HG03354 (cell line): ENCODE results near the gene KCNK18.
"Not testable (repeated sequence)": the region's sequence is repeated elsewhere in the genome, so short reads cannot be mapped to it uniquely, and the experiment has no call there.

Source experiments
- ATAC-seq: cut with Tn5 transposase; IDR thresholded peaks from one replicate; pipeline ENCODE4 v1.9.1; 2021; ENCODE audit warnings: mild to moderate bottlenecking; ENCODE audit not compliant: unreplicated experiment, poor library complexity, severe bottlenecking

The KCNK18 gene

DNA sequence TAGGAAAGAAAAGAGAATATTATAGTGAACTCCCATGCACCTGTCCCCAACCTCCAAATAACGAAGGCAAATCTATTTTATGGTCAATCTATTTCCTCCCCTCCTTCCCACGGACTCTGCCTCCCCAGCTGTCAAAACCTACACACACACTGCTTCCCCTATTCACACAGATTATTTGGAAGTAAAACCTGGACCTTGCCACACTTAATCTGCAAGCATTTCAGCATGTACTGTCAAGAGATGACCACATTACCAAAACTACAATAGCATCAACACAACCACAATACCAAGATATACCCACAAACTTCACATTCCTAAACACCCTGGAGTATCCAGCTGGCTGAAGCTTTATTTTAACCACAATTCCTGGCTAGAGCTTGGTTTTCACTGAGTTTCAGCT is 27.8 kb upstream of the KCNK18 start:
- no peak for ATAC-seq

DNA sequence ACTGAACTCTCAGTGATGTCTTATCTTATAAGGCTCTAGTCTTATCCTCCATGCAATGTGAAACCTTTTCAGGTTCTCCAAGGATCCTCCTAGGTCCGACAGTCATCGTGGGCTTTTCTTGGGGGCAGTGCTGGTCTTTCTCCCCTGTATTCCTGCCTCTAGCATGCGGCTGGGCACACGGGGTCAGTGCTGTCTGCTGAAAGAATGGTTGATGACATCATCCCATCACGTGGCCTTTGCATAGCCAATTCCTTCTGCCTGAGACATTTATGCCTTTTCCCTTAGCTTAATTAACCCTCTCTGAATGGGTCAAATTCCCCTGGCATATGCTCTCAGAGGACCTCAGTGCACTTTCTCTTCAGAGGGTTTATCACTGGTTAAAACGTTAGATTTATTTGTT is 27.0 kb upstream of the KCNK18 start:
- no peak for ATAC-seq

- peak; percentile 87 for ATAC-seq
These were observed 22.7 kb upstream of the KCNK18 start for GRCh38 chr10:117174439-117175214.

GRCh38 chr10:117175215-117175900 is 21.9 kb upstream of the KCNK18 start:
- peak; percentile 44 for ATAC-seq

DNA sequence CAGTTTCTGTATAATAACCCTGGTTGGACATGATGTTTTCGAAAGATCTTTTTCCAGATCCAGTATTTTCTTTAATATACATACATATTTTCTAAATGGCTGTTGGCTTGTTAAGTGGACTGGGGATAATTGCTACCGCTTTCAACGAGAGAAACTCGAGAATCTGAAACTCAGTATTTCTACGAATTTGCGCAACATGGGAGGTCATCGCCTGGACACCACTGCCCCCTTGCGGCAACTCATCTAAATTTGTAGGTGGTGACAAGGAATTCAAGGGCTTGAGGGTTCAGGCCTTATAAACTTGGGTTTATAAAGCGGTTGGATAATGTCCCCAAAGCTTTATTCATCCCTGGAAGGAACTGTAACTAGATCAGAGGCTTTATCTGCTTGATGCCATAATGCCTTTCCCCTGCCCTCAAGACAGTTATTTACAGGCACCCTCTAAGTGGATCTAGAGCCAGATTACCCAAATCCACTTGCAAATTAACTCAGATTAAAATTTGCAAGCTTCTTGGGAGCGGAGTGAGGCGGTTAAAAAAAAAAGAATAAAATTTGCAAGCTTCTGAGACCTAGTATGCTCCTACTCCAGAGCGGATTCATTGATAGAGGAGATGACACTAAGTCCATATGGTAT is 21.3 kb upstream of the KCNK18 start:
- ATAC-seq: peak; percentile 65

- no peak for ATAC-seq
These were observed 19.1 kb upstream of the KCNK18 start for GRCh38 chr10:117178190-117178589.

- ATAC-seq: no peak
These were observed 13.0 kb upstream of the KCNK18 start for GRCh38 chr10:117184296-117184695.

GRCh38 chr10:117184821-117185220 is 12.5 kb upstream of the KCNK18 start:
- ATAC-seq: no peak

DNA sequence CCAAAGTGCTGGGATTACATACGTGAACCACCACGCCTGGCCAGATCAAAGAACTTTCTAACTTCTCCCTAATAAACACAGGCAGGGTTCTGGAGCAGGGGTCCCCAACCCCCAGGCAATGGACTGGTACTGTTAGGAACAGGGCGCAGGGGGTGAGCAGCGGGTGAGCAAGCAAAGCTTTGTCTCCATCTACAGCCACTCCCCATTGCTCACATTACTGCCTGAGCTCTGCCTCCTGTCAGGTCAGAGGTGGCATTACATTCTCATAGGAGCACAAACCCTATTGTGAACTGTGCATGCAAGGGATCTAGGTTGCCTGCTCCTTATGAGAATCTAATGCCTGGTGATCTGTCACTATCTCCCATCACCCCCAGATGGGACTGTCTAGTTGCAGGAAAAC is 11.5 kb upstream of the KCNK18 start:
- ATAC-seq: not testable (repeated sequence)

DNA sequence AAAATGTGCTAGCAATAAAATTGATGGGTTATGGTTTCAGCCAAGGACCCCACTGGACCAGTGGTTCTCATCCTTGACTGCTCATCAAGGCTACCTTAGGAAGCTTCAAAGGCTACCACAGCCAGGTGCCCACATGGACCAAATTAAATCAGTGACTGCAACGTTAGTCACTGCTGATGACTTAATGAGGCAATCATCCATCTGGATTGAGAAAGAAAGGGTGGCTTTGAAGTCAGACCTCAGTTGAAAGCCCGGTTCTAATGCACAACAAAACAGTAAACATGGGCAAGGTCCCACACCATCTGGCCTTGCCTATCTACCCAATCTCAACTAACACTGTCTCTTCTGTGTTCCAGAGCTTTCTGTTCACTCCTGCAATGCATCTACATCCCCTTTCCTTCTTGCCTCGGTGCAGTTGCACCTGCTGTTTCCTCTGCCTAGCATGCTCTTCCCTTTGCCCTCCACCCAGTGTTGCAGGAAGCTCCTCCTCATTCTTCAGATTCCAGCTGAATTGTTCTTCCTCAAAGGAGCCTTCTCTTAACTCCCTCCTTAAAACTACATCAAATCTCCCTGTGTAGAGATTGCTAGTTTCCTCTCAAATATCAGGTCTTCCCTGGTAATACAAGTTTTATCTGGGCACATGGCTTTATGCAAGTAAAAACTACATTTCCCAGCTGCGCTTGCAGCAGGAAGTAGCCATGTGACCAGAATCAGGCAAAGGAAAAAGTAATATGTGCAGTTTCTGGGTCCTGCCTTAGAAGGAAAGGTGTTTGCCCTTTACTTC is 10.3 kb upstream of the KCNK18 start:
- no peak for ATAC-seq

GRCh38 chr10:117188371-117188770 is 8.9 kb upstream of the KCNK18 start:
- no peak for ATAC-seq

DNA sequence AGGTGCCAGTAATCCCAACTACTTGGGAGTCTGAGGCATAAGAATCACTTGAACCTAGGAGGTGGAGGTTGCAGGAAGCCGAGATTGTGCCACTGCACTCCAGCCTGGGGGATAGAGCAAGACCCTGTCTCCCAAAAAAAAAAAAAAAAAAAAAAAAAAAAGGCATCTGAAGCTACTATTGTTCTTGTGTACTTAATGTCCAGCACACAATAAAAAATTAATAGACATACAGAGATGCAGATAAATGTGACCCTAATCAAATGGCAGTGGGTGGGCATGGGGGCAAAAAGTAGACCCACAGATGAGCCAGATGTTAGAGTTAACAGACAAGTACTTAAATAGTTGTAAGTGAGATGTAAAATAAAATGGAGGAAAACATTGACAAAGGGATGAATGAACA is 7.7 kb upstream of the KCNK18 start:
- ATAC-seq: no peak

- no peak for ATAC-seq
These were observed 799 bp downstream of the KCNK18 start for GRCh38 chr10:117198088-117198487.

GRCh38 chr10:117201826-117202225 is 4.5 kb downstream of the KCNK18 start:
- ATAC-seq: no peak

DNA sequence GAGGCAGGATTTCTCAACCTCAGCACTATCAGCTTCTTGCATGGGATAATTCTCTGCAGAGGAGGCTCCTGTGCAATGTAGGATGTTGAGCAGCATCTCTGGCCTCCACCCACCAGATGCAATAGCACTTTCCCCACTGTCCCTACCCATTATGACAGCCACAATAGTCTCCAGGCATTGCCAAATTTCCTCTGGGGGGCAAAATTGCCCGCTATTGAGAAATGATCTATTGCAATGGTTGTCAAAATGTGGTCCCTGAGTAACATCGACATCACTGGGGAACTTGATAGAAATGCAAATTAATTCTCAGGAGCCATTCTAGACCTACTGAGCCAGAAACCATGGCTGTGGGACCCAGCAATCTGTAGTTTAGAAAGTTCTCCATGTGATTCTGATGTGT is 7.0 kb downstream of the KCNK18 start:
- no peak for ATAC-seq

GRCh38 chr10:117212176-117212575 is 14.9 kb downstream of the KCNK18 start:
- no peak for ATAC-seq

DNA sequence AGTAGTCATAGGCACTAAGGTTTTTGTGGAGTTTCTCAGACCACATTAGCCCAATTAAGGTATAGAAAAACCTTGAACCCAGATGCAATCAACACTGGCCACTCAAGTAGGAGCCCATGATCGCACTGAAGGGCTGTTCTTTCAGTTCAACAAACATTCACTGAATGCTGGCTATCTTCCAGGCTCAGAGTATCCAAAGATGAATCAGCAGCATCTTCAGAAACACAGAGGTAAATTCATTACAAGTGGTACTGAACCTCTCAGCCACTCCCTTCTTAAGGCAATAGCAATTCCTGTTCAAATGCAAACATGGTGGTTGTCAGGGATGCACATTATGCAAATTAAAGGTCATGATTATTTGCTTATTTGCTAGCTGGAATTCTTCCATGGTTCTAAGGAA is 17.1 kb downstream of the KCNK18 start:
- no peak for ATAC-seq

DNA sequence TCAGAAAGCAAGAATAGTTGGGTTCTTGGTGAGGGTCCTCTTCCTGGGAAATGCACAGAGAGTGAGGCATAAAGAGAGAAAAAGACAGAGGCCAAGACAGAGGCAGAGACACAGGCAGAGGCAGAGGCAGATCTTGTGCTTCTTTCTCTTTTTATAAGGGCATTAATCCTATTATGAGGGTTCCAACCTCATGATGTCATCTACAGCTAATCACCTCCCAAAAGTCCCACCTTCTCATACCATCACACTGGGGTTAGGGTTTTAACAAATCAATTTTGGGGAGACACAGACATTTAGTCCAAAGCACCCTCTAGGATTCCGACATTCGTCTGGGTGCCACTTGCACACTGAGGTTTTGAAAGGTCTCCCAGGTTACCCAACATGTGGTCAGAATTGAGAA is 17.8 kb downstream of the KCNK18 start:
- no peak for ATAC-seq

- ATAC-seq: no peak
These were observed 18.7 kb downstream of the KCNK18 start for GRCh38 chr10:117216028-117216427.

DNA sequence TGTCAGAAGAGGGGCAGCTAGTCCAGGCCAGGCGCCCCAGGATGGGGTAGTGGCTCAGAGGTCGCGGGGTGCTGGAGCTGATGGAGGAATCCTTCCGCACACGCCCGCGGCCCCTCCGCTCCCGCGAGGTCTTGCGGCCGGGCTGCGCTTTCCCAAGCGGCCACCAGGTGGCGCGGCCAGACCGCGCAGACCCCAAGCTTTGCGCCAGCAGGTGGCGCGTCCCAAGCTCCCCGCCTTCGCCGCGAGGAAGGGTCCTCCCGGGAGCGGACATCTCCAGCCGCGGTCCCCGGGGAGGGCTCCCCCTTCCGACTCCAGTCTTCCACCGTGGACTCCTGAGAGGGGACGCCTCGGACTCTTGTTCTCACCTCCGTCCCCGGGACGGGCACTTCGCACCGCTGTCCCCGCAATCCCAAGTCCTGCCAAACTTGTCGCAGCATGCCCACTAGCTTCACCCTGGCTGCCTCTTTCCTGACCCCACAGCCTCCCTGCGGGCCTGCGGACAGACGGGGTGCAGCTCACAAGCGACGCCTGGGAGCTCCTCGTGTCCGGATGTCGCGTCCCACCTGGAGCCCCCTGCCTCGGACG is 19.4 kb downstream of the KCNK18 start:
- peak; percentile 87 for ATAC-seq
